GM13977 (cell line): ENCODE results near the gene NRF1.

Experiments used
- DNase-seq: peaks from one replicate; pipeline ENCODE4 v3.0.0; 2012; ENCODE audit warnings: low spot score
- CTCF ChIP-seq: IDR thresholded peaks from 2 replicates; pipeline ENCODE4 v1.5.1; 2012; ENCODE audit warnings: mild to moderate bottlenecking, control low read depth; ENCODE audit not compliant: insufficient read depth; ENCODE audit errors: extremely low read depth, missing control alignments
- in situ Hi-C: fragments of 300-500 bp; cut with MboI; formaldehyde crosslinking; loops from one replicate; pipeline ENCODE4 v1.12.0; 2022; ENCODE audit warnings: low sequenced_read_pairs, low pct_unique_long_range_greater_than_20kb, mixed read lengths, inconsistent platforms; ENCODE audit not compliant: unreplicated experiment

The NRF1 gene

GRCh38 chr7:129778770-129779601, 167.5 kb downstream of the NRF1 start:
- in situ Hi-C loops, result no loop called here
- DNase-seq, result peak; percentile 64

GRCh38 chr7:129779602-129780256, 168.2 kb downstream of the NRF1 start:
- in situ Hi-C loops, result no loop called here
- no peak for TF ChIP-seq CTCF
- peak; percentile 88 for DNase-seq

More at GRCh38 chr7:129778770-129779601, 167.5 kb downstream of the NRF1 start:
- peak; percentile 13 for TF ChIP-seq CTCF

- in situ Hi-C loops, result no loop called here
- DNase-seq, result no peak
- TF ChIP-seq CTCF, result no peak
Observed at GRCh38 chr7:129780257-129780973, 168.9 kb downstream of the NRF1 start.

- DNase-seq, result peak; percentile 72
- in situ Hi-C loops, result no loop called here
Observed at GRCh38 chr7:129780974-129781927, 169.7 kb downstream of the NRF1 start.

DNA sequence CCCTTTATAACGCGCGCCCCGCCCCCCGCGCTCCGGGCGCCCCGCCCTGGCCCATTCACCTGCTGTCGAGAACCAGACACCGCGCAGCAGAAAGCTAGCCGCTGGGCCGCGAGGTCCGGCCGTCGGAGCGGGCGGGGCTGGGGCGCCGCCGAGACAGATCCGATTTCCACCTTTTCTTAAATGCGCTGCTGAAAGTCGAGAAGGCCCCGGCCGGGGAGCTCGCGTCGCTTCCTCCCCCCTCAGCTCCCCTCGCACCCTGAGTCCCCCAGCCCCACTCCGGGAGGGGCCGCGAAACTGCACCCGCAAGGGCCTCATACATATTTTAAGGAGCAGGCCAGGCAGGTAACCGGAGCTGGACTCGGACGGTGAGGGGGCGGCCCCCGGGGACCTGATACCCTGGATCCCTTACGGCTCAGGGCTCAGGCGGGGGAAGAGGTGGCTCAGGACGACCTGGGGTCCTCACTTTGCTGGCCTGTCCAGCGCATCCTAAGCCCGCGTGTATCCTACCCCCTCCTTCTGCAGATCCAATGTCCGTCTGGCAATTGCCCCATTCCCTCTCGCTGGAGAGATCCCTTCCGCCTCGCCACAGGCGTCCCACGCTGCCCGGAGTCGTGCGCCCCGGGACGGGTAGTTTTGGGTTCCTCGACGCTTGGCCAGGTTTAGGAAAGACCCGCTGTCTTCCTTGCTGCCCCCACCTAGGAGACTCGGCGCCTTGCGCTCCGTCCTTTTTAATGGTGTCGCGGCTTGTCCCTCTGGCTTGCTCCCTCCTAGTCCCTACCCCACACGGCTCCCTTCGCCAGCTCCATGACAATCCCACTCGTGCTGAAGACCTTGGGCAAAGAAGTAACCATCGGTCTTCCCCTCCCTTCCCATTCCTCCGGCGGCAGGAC, 170.7 kb downstream of the NRF1 start:
- TF ChIP-seq CTCF, result no peak
- DNase-seq, result no peak
- in situ Hi-C loops, result no loop called here

More at GRCh38 chr7:129780974-129781927, 169.7 kb downstream of the NRF1 start:
- no peak for TF ChIP-seq CTCF
